ENCODE data around the gene CLK4. TPM values are rescaled to one million over a fixed set of nuclear protein-coding genes. Genes with fewer than 3 reads are reported as not detected.
A peak's percentile ranks its signal among the peaks of the same experiment; 100 is the strongest.

CLK4 gene
- total RNA-seq, 8 experiments from 2014 or later, result 18.4 to 44.9 (median 27.0) TPM

- in situ Hi-C loops (cut with MboI; ENCODE audit: low pct_unique_long_range_greater_than_20kb in 2 of 9, low sequenced_read_pairs in 9 of 9, unreplicated experiment in 9 of 9), result loop anchor here in 4 of 9 experiments (10.0 to 25.0 kb wide), 2 partner anchors 268 to 270 kb away; no protein-coding TSS in a partner anchor
- H3K4me1 ChIP-seq (replicated peaks in 1 of 2), result no peaks in the 10 kb centered on the region
- no peak for ATAC-seq (replicated peaks in 6 of 8)
- H3K27ac ChIP-seq, result no peak overlapping the region
- 34 to 100% (median 83%) methylated on average over 1 to 6 of the region's 7 CpGs; no CpG with 5 or more reads in 1 of the 10 experiments for WGBS, 10 experiments
- no peak overlapping the region for H3K4me3 ChIP-seq
Observed at GRCh38 chr5:178555005-178555404, 71.8 kb downstream of the CLK4 start.

- ATAC-seq (replicated peaks in 6 of 8), result no peak
Observed at GRCh38 chr5:178554311-178554710, 72.5 kb downstream of the CLK4 start.

GRCh38 chr5:178553517-178553916, 73.3 kb downstream of the CLK4 start:
- 2 to 94% (median 70%) methylated on average over 1 to 10 of the region's 13 CpGs; no CpG with 5 or more reads in 1 of the 10 experiments for WGBS, 10 experiments
- in situ Hi-C loops (cut with MboI; ENCODE audit: low pct_unique_long_range_greater_than_20kb in 2 of 9, low sequenced_read_pairs in 9 of 9, unreplicated experiment in 9 of 9), result loop anchor here in 5 of 9 experiments (5.0 to 25.0 kb wide), 3 partner anchors 266 to 271 kb away; no protein-coding TSS in a partner anchor
- ATAC-seq (replicated peaks in 6 of 8), result peak in 1 of 8 experiments; percentile 13
- Histone ChIP-seq H3K4me1 (replicated peaks in 1 of 2) (no peaks in the 10 kb centered on the region), H3K4me3 (no peak overlapping the region), H3K27ac (no peak overlapping the region)

More at GRCh38 chr5:178554311-178554710, 72.5 kb downstream of the CLK4 start:
- no peak overlapping the region for H3K27ac ChIP-seq
- no peak overlapping the region for H3K4me3 ChIP-seq
- 58 to 90% (median 75%) methylated on average over 1 to 6 of the region's 11 CpGs; no CpG with 5 or more reads in 4 of the 10 experiments for WGBS, 10 experiments
- H3K4me1 ChIP-seq (replicated peaks in 1 of 2), result no peaks in the 10 kb centered on the region
- in situ Hi-C loops (cut with MboI; ENCODE audit: low pct_unique_long_range_greater_than_20kb in 2 of 9, low sequenced_read_pairs in 9 of 9, unreplicated experiment in 9 of 9), result loop anchor here in 5 of 9 experiments (5.0 to 25.0 kb wide), 3 partner anchors 267 to 272 kb away; no protein-coding TSS in a partner anchor

Other genes with a start within 250 kb of the CLK4 start
- gene COL23A1, start 36.7 kb downstream of the CLK4 start, total RNA-seq, result 10 to 100 TPM in 1 of 8 experiments, 1 to 10 TPM in 2, under 1 TPM in 5; 0.10 to 10.8 (median 0.20) TPM
- 10 to 100 TPM in 7 of 8 experiments, 1 to 10 TPM in 1; 7.9 to 15.4 (median 12.1) TPM for gene ZNF354A, start 103.6 kb upstream of the CLK4 start, total RNA-seq
- gene ZNF354B, start 232.9 kb upstream of the CLK4 start, total RNA-seq, result 10 to 100 TPM in 6 of 8 experiments, 1 to 10 TPM in 2; 9.2 to 22.9 (median 11.8) TPM

All from motor neuron (in vitro differentiated cells).